Measurements from ENCODE around the gene MCEE.
"Not testable (repeated sequence)": the region's sequence is repeated elsewhere in the genome, so short reads cannot be mapped to it uniquely, and the experiment has no call there.

Gene MCEE

GRCh38 chr2:71126957-71127356 lies 3.1 kb downstream of the MCEE start:
- DNase-seq (ENCODE audit: low read depth) = no peak

GRCh38 chr2:71125506-71126294 lies 4.3 kb downstream of the MCEE start:
- no peak for DNase-seq (ENCODE audit: low read depth)

- DNase-seq (ENCODE audit: low read depth) = no peak
These were observed 7.4 kb downstream of the MCEE start for GRCh38 chr2:71122387-71123298.

- no peak for DNase-seq (ENCODE audit: low read depth)
These were observed 8.6 kb downstream of the MCEE start for GRCh38 chr2:71121479-71121878.

GRCh38 chr2:71120195-71120594 lies 9.8 kb downstream of the MCEE start:
- DNase-seq (ENCODE audit: low read depth) = no peak

GRCh38 chr2:71117063-71117462 lies 13.0 kb downstream of the MCEE start:
- no peak for DNase-seq (ENCODE audit: low read depth)

- DNase-seq (ENCODE audit: low read depth) = no peak
These were observed 16.2 kb downstream of the MCEE start for GRCh38 chr2:71113843-71114242.

- no peak for DNase-seq (ENCODE audit: low read depth)
These were observed 21.9 kb downstream of the MCEE start for GRCh38 chr2:71108091-71108490.

- DNase-seq (ENCODE audit: low read depth) = not testable (repeated sequence)
These were observed 23.6 kb downstream of the MCEE start for GRCh38 chr2:71106463-71106862.

GRCh38 chr2:71103809-71104208 lies 26.2 kb downstream of the MCEE start:
- DNase-seq (ENCODE audit: low read depth) = no peak

GRCh38 chr2:71102981-71103681 lies 26.9 kb downstream of the MCEE start:
- DNase-seq (ENCODE audit: low read depth) = no peak

GRCh38 chr2:71101656-71102055 lies 28.4 kb downstream of the MCEE start:
- DNase-seq (ENCODE audit: low read depth) = no peak

GRCh38 chr2:71100195-71100964 lies 29.6 kb downstream of the MCEE start:
- DNase-seq (ENCODE audit: low read depth) = no peak

- DNase-seq (ENCODE audit: low read depth) = not testable (repeated sequence)
These were observed 37.4 kb downstream of the MCEE start for GRCh38 chr2:71092491-71093260.

- DNase-seq (ENCODE audit: low read depth) = not testable (repeated sequence)
These were observed 38.2 kb downstream of the MCEE start for GRCh38 chr2:71091808-71092207.

- DNase-seq (ENCODE audit: low read depth) = not testable (repeated sequence)
These were observed 40.6 kb downstream of the MCEE start for GRCh38 chr2:71089475-71089874.

- not testable (repeated sequence) for DNase-seq (ENCODE audit: low read depth)
These were observed 44.6 kb downstream of the MCEE start for GRCh38 chr2:71085325-71086003.

GRCh38 chr2:71083752-71084312 lies 46.2 kb downstream of the MCEE start:
- not testable (repeated sequence) for DNase-seq (ENCODE audit: low read depth)

GRCh38 chr2:71083297-71083696 lies 46.7 kb downstream of the MCEE start:
- DNase-seq (ENCODE audit: low read depth) = not testable (repeated sequence)

All from T-helper 22 cell (primary cell).